ENCODE data around the gene MAST1.
"Not testable (repeated sequence)": the region's sequence is repeated elsewhere in the genome, so short reads cannot be mapped to it uniquely, and the experiment has no call there.

The MAST1 gene

DNA sequence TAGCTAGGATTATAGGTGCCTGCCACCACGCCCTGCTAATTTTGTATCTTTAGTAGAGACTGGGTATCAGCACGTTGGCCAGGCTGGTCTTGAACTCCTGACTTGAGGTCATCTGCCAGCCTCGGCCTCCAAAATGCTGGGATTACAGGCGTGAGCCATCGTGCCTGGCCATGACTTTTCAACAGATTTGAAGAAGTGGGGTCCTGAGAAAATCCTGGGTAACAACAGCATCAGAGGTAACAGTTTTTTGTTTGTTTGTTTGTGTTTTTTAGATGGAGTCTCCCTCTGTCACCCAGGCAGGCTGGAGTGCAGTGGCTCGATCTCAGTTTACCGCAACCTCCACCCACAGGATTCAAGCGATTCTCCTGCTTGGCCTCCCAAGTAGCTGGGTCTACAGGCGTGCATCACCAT, 43.3 kb upstream of the MAST1 start:
- DNase-seq: no peak
- TF ChIP-seq GATA1 (IDR thresholded peaks at IDR 0.05; ENCODE audit: low read depth, low read length) (no peak), POLR2A (IDR thresholded peaks at IDR 0.05; ENCODE audit: low read length) (no peak)

DNA sequence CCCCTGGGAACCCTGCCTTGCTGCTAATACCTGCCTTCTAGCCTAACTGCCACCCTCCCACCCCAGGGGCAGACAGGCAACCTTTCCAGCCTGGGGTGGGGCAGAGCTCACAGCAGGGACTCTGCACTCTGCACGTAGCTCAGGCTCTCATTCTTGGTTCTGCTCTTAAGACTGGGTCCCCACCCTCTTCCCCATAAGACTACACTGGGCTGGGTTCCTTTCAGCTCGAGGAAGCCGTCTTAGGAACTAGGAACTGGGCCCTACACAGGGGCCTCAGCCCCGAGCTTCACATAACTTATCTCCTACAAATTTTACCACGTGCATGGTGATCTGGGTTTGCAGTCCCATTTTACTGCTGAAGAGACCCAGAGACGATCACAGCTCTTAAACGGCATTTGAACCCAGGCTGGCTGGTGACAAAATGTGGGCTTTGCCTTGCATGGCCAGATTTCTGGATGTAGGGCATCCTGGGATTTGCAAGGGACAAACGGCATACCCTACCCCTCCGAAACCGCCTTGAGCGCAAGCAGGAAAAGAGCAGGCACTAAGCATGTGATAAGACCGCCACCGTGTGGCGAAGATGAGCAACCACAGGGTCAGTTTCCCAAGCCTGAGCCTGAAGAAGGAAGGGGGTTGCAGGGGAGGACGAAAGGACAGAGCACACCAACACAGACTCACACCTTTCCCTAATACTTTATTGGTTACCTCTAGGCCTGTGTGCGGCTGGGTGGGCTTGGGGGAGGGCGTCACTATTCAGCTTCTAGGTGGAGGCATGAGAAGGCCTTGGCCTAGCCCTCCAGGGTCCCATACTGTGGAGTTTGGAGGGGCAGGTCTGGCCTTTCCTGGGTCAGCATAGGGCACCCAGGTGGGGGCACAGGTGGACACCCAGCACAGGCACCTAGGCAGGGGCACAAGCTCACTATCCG, 41.9 kb upstream of the MAST1 start:
- TF ChIP-seq POLR2A (IDR thresholded peaks at IDR 0.05; ENCODE audit: low read length) (peak; percentile 72), GATA1 (IDR thresholded peaks at IDR 0.05; ENCODE audit: low read depth, low read length) (no peak)
- peak; percentile 85 to 91 for DNase-seq

- no peak for TF ChIP-seq POLR2A (IDR thresholded peaks at IDR 0.05; ENCODE audit: low read length)
- TF ChIP-seq GATA1 (IDR thresholded peaks at IDR 0.05; ENCODE audit: low read depth, low read length): no peak
- DNase-seq: no peak
Observed at GRCh38 chr19:12797141-12797587, 41.2 kb upstream of the MAST1 start.

DNA sequence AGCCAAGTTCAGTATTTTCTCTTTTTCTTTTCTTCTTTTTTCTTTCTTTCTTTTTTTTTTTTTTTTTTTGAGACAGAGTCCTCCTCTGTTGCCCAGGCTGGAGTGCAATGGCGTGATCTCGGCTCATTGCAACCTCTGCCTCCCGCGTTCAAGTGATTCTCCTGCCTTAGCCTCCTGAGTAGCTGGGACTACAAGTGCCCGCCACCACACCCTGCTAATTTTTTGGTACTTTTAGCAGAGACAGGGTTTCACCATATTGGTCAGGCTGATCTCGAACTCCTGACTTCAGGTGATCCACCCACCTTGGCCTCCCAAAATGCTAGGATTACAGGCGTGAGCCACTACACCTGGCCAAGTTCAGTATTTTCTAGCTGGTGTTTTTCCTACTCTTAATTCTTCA, 40.7 kb upstream of the MAST1 start:
- not testable (repeated sequence) for DNase-seq

GRCh38 chr19:12799742-12800465, 38.4 kb upstream of the MAST1 start:
- TF ChIP-seq POLR2A (IDR thresholded peaks at IDR 0.05; ENCODE audit: low read length) (no peak), GATA1 (IDR thresholded peaks at IDR 0.05; ENCODE audit: low read depth, low read length) (no peak)
- peak in 1 of 2 experiments; percentile 93 for DNase-seq

GRCh38 chr19:12800466-12800770, 37.9 kb upstream of the MAST1 start:
- DNase-seq: peak in 1 of 2 experiments; percentile 91
- TF ChIP-seq GATA1 (IDR thresholded peaks at IDR 0.05; ENCODE audit: low read depth, low read length) (no peak), POLR2A (IDR thresholded peaks at IDR 0.05; ENCODE audit: low read length) (peak; percentile 78)

GRCh38 chr19:12800923-12801465, 37.3 kb upstream of the MAST1 start:
- peak; percentile 59 to 72 for DNase-seq
- TF ChIP-seq POLR2A (IDR thresholded peaks at IDR 0.05; ENCODE audit: low read length) (no peak), GATA1 (IDR thresholded peaks at IDR 0.05; ENCODE audit: low read depth, low read length) (no peak)

DNA sequence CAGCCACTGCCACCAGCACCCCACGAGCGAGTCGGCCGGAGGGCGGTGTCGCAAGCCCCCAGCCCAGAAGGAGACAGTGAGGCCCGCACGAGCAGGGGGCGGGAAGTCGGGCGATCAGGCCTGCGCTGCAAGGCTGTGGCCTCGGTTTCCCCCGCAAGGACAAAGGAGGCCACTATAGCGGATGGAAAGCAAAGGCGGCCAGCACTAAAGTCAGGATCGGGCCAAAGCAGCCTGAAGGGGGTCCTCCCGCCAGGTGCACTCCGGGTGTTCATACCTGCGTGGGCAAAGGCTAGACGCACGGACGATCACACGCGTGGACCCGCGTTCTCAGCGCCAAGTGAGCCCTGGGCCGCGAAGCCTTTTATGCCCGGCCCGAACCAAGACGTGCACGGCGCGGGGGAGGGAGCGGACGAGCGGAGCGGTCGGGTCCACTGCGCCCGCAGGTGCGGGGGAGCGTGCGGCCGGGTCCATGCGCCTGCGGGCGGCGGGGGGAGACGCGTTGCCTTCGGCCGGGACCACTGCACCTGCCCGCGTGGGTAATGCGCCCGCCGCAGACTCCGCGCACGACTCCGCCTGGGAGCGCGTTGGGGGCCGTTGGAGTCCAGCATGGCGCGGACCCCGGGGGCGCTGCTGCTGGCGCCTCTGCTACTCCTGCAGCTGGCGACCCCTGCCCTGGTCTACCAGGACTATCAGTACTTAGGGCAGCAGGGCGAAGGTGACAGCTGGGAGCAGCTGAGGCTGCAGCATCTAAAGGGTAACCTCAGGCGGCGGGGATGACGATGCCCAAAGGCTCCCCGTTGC, 36.6 kb upstream of the MAST1 start, which contains the start of the genes PRDX2 and THSD8:
PRDX2 (minus strand) TSS at position 335 of the 801 bp plus-strand sequence. CDS start 539 bp downstream, outside the sequence.
THSD8 (plus strand) TSS at position 604 of the 801 bp plus-strand sequence; CDS start at position 607, 3 bp downstream.
- DNase-seq: peak; percentile 93 to 95
- TF ChIP-seq GATA1 (IDR thresholded peaks at IDR 0.05; ENCODE audit: low read depth, low read length) (no peak), POLR2A (IDR thresholded peaks at IDR 0.05; ENCODE audit: low read length) (peak; percentile 99)

GRCh38 chr19:12802267-12803106, 35.8 kb upstream of the MAST1 start:
- DNase-seq: no peak
- TF ChIP-seq POLR2A (IDR thresholded peaks at IDR 0.05; ENCODE audit: low read length) (no peak), GATA1 (IDR thresholded peaks at IDR 0.05; ENCODE audit: low read depth, low read length) (no peak)

GRCh38 chr19:12804051-12804450, 34.3 kb upstream of the MAST1 start:
- no peak for TF ChIP-seq POLR2A (IDR thresholded peaks at IDR 0.05; ENCODE audit: low read length)
- no peak for TF ChIP-seq GATA1 (IDR thresholded peaks at IDR 0.05; ENCODE audit: low read depth, low read length)
- no peak for DNase-seq

GRCh38 chr19:12806242-12807081, 31.9 kb upstream of the MAST1 start, which contains the start of gene RNASEH2A:
Gene RNASEH2A (plus strand): TSS chr19:12806584. CDS start chr19:12806674, 90 bp downstream.
- peak; percentile 72 for TF ChIP-seq POLR2A (IDR thresholded peaks at IDR 0.05; ENCODE audit: low read length)
- no peak for TF ChIP-seq GATA1 (IDR thresholded peaks at IDR 0.05; ENCODE audit: low read depth, low read length)
- peak; percentile 93 to 95 for DNase-seq

GRCh38 chr19:12815088-12815487, 23.2 kb upstream of the MAST1 start:
- DNase-seq: no peak
- no peak for TF ChIP-seq GATA1 (IDR thresholded peaks at IDR 0.05; ENCODE audit: low read depth, low read length)
- no peak for TF ChIP-seq POLR2A (IDR thresholded peaks at IDR 0.05; ENCODE audit: low read length)

DNA sequence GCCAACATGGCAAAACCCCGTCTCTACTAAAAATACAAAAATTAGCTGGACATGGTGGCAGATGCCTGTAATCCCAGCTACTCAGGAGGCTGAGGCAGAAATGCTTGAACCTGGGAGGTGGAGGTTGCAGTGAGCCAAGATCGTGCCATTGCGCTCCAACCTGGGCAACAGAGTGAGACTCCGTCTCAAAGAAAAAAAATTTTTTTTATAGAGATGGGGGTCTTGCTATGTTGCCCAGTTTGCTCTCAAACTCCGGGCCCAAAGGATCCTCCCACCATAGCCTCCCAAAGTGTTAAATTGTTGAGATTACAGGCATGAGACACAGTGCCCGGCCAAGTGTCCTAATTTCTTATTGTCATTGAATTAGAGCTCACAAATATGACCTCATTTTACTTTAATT, 21.1 kb upstream of the MAST1 start:
- not testable (repeated sequence) for DNase-seq

DNA sequence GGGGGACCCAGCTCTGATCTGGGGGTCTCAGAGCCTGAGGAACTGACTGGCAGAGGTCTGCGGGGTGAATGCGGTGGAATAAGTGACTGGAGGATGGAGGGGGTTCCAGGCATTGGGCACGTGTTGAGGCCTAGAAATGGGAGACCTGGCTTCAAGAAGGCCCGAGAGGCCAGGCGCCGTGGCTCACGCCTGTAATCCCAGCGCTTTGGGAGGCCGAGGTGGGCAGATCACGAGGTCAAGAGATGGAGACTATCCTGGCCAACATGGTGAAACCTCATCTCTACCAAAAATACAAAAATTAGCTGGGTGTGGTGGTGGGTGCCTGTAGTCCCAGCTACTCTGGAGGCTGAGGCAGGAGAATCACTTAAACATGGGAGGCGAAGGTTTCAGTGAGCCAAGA, 20.5 kb upstream of the MAST1 start:
- not testable (repeated sequence) for DNase-seq

Measured in erythroblast (primary cell).